Activated CD8-positive, alpha-beta memory T cell treated with anti-CD3 and anti-CD28 coated beads for 48 hours (primary cell): ENCODE data around the gene AUTS2.

Source experiments
- DNase-seq, 3 experiments: peaks; one replicate each; pipeline ENCODE4 v3.0.0-alpha.2; 2020; ENCODE audit warnings: low read depth in 2 of 3, low spot score in 2 of 3

Gene AUTS2

DNA sequence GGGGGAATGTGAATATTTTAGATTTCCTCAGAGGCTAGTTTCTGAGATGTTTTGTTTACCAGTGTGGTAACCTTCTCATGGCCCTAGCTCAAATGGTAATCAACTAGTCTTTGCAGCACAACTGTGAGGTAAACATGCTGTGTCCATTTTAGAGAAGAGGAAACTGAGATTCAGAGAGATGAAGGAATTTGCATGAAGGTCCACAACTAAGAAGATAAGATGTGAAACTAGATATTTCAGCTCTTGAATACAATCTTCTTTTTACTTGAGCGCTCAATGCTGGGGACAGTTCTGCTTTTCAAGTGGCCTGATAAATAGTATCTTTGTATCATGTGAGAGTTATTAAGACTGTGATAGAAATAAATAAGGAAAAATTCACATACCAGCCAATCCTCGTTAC, 245.4 kb downstream of the AUTS2 start:
- no peak for DNase-seq

DNA sequence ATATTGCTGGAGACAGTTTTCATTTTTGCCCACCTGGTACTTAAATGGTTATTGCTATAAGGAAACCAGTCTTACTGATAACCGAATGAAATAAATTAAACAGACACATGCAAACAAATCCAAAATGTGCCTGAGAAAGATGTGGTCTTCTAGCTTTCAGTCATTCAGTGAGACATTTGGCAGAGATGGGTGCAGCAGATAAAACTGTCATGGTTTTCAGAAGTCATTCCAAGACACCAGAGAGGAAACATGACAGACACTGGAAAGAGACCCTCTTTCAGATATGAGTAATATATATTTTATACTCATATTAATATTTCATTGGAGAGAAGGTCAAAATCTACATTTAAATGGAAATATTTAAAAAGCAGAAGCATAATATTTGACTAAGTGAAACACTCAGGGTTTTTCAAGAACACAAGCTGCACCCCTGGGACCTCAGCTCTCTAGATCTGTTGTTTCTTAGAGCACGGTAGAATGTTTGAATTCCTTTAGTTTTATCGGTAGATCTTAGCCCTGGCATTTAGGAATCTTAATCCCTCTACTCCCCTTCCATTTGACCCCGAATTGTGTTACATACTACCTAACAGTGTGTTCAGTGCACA, 246.1 kb downstream of the AUTS2 start:
- DNase-seq: no peak

DNA sequence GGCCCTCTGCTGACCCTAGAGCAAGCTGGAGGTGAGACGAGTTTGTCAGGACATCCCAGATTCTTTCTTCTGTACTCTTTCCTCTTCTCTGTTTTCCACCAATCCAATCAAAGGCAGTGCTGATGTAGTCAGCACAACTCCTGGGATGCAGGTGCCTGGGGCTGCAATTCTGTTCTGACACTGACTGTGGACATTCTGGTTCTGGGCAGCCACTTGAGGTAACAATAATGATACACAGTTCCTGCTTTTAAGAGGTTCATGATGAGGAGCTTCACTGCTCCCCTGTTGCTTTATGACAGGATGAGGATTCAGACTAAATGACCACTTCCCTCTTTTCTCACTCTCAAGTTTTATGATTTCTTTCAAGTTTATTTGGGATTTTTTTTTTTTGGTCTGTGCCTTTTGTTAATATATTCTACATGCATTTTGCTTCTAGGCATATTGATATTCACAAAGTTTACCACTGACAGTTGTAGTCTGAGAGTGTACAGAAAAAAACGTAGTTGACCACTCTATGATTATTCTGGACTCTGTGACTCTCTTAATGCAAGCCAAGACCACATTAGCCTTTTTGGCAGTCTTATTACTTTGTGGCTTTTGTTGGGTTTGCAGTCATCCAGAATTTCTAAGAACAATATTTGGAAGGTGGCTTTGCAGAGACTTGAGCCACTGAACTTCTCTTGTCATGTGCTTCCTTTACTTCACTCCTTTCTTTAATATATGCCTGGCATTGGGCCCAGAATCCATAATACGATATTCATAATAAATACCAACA, 247.6 kb downstream of the AUTS2 start:
- no peak for DNase-seq

DNA sequence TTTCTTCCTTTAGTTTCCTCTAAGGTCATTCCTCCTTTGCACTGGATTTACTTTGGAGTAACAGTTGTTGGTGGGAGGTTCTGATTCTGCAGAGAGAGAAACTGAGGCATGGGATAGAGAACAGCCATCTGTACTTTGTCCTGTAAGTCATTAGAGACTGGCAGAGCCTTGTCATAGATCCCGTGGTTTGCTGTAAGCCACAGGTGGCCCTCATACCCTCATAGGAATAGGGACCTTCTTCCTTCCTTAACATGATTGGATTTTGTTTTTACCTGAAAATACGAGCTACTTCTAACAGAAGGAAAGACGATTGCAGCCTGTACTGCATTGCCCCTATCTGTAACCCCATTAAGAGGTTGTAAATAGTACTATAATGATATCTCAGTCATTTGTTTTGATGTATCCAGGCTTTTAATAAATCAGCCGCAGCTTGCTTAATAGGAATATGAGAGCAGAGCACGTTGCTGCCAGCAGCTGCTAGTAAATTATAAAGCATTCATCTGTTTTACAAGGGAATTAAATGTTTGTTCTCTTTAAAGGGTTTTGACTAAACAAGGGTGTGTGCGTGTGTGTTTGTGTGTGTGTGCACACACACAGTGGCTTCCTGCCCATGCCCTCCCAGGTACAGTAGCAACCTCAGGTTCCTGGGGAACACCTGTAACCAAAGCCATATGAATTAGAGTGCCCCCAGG, 249.8 kb downstream of the AUTS2 start:
- DNase-seq: no peak

DNA sequence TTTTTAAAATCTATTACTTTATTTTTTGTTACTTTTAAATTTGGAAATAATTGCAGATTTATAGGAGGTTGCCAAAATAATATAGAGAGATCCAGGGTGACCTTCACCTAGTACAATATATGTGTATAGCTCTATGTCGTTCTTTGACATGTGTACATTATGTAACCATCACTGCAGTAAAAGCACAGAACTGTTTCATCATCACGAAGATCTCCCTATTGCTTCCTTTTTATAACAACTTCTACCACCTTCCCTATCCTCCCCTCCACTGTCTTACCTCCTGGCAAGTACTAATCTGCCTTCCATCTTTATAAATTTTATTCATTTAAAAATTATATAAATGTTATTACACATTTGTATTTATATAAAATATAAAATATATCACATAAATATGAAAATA, 251.0 kb downstream of the AUTS2 start:
- no peak for DNase-seq

DNA sequence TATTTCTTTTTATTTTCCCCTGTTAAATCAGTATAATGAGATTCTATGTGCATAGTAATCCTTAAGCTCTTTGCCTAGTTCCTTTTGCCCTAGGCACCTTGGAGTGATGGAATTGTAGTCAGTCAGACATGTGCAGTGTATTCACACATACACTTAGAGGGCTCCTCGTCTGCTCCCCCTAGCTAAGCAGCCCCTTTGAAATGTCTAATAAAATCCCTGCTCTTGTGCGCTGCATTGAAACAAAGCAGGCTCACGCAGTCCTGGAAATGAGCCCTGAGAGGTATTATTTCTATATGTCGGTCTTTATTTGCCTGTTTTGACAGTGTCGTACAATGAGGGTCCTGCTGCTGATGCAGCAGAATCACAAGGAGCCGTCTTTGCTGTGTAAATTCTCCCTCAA, 258.7 kb downstream of the AUTS2 start:
- no peak for DNase-seq

DNA sequence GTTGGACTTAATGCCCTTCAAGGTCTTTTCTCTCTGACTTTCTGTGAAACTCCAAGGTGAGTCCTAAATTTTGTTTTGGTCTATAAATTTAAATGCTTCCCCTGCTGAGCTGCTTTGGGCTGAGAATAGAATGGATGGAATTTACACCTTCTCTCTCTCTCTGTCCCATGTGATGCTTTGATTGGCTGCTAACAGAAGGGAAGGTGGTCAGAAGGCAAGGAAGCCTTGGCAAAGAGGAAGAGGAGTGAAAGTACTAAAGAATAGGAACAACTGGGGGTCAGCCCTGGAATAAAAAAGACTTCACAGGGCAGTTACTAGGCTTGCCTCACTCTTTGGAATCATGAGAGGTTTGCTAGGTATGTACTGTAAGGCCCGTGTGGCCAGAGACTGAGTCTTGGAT, 260.2 kb downstream of the AUTS2 start:
- no peak for DNase-seq

DNA sequence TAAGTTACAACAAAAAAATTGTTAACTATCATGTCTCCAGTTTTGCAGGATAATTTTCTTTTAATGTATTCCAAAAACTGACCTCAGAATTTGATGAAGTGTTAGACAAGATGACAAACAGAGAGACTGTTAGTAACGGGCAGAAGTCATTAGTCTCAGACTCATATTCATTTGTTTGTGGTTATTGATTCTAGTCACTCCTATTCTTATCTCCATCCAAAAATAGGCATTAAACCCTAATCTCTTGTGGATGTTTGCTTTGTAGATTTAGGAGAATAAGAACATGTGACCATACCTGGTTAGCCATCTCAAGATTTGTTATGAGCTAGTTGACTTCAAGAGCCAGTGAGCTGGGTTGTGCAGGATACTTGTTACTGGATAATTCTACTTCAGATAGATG, 261.1 kb downstream of the AUTS2 start:
- DNase-seq: no peak

DNA sequence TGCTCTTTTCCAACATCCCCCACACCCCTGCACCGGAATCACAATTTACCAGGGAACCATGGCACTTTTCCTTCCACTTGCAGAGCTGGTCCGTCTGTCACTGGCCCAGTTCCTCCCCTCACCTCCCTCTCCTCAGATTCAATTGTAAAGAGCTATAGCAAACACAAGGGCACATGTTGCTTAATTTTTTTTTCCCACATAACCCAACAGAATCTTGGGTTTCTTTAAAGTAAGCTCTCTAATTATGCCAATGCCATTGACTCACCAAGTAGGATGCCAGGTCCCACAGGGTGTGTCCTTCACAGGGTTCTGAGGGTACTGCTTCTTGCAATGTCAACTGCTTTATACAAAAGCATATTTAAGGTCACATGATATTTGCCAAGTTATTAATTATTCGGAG, 262.2 kb downstream of the AUTS2 start:
- DNase-seq: no peak

DNA sequence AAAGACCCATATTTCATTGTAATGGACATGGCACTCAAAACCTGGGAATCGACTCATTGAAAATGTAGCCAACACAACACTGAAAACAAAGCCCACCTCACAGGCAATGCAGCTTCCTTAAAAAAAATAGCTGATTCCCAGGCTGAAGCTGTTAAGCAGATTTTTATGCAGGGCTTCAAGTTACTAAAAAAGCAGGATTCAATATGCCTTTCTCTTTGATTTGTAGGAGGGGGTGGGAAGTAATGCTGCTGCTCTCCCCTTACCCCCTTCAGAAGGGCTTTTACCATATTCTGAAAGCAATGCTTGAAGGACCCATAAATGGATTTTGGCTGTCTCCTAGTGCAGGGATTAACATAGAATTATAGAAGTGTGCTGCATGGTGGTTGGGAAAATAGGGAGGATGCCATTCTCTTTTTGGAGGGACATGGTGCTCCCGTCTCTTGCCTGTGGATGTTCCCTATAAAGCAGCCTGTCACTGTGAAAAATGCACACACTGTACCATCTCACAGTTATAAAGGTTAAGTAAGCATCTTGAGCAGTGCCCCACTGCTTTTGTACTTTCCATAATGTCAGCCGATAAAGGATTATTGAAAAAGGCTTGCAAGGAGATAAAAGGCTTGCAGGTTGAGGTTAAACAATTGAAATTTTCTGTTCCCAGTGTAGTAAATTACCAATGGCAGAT, 262.8 kb downstream of the AUTS2 start:
- DNase-seq: no peak

DNA sequence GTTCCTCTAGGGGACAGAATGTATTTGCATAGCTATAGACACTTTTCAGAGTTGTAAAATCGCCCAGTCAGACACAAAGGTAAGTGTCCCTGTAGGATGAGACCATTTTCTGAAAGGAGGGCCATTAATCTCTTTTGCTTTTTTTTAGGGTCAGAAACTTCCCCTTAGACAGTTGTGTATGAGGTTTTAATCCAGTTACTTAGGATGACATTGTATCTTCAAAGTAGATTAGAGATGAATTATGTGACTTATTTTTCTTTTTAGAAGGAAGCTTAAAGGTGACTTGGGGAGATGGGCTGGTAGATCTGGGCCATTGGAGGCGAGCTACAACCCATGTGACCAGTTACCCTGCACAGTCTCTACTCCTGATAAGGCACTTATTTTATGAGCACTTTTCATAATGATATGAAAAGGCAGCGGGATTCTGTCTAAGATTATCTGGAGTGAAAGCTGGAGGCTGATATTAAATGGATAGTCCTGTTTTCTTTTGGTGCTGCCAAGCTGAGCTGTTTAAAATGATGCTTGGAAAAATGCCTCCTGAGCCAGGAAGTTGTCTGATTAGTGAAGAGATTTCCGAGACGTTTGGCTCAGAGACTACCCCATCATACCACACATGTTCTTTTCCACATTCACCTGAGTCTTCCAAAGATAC, 264.3 kb downstream of the AUTS2 start:
- no peak for DNase-seq

DNA sequence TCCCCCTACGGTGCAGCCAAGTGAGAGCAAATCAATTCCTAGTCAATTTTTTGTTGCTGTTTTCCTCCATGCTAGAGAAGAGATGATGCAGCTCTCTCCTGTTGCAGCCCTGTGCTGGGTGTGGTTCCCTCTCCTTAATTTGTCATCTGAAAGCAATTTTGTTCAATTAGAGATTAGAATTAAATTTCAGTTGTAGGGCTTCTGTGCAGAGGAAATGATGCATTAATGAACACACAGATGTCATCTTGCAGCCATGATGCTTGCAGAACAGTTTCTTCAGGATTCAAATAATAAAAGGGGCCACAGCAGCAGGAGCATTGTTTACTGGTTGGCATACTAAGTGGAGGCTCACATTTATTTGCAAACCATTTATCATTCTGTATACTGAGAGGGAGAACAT, 266.0 kb downstream of the AUTS2 start:
- DNase-seq: no peak

DNA sequence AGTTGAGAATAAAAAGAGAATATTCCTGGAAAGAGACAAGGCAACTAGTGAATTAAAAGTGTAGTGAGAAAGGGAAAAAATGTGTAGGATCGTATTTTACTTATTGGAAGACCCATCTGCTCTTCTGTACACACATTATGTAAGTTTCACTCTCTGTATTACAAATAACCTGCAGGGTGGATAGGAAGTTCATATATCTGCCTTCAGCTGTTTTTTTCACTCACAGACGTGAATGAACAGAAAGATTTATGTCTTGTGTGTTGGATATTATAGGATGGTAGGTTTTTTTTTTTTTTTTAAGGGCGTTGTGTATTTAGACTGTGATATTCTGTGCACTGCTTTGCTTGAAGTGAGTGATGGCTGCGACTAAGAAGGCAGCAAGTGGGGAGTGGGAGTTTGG, 266.5 kb downstream of the AUTS2 start:
- no peak for DNase-seq

DNA sequence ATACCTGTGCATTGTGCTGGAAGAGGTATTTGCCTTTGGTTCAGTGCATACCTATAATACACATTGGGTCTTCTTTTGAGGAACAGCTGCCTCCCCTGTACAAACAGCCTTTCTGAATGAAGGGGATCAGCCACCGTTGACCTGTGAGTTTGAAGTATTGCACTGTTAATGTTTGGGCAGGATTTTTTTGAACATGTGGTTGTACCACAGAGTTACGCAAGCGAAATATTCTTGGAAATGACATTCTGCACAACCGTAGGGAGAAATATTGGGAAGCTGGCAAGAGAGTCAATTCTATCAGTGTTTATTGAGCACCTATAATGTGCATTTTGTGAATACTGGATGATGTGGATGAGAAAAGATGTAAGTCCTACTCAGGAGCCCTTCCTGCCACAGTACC, 270.6 kb downstream of the AUTS2 start:
- DNase-seq: no peak

DNA sequence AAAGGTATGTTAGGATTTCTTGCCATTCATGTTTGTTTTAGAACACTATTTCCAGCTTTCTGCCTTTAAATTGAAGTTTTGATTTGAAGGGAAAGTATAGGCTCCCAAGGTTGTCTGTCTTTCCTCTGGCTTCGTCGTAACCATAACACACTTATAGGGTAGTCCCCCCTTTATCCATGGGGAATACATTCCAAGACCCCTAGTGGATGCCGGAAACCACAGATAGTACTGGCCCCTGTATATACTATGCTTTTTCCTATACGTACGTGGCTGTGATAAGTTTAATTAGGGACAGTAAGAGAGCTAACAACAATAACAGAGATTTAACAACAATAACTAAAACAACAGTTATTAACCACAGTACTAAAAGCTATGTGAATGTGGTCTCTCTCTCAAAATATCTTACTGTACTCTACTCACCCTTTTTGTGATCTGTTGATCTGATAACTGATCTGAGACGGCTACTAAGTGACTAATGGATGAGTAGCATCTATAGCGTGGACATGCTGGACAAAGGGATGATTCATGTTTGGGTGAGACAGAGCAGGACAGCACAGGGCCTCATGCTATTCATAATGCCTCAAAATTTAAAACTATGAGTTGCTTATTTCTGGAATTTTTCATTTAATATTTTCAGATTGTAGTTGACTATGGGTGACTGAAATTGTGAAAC, 273.1 kb downstream of the AUTS2 start:
- DNase-seq: no peak

DNA sequence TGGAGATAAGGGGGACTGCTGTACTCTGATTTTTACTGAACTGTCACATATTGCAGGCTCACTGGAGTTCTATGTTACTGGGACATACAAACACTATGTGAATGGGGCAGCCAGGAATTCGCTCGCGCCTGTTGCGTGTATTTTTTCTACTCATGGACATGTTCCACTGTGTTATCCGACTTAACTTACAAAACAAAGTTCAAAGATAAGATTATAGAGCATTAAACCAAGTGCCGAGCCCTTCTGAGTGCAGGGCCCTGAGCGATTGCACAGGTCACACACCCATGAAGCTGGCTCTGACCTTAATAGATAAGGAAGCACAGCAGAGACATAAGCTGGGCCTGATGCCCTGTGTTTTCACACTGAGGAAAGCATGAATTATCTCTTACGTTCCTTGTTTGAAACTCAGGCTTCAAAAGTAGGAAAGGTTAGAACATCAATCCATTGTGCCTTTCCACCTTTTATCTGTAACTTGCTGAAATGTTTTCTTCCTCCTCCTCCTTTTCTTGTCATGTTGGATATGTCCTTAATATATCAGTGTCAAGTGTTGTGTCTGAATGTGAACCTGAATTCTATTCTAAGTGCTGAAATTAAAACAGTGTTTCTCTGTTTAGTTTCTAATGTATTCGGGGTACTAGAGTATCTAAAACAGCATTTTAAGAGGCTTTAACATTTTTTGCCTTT, 273.8 kb downstream of the AUTS2 start:
- DNase-seq: no peak

DNA sequence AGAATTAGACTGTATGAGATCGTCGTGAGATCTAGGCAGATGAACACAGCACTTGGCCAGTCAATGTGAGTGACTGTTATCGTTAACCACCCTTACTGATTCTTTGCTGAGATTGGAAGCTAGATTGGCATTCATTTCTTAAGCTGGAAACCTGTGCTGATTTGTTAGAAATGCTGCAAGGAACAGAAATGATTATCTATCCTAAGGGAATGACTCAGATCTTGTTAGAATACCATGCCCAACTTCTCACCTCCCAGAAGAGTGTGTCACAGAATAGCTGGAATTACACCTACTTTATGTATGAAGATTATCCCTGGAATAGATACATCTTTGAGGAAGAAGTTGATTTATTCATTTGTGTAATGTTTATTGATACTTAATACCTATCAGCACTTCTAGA, 275.2 kb downstream of the AUTS2 start:
- no peak for DNase-seq

DNA sequence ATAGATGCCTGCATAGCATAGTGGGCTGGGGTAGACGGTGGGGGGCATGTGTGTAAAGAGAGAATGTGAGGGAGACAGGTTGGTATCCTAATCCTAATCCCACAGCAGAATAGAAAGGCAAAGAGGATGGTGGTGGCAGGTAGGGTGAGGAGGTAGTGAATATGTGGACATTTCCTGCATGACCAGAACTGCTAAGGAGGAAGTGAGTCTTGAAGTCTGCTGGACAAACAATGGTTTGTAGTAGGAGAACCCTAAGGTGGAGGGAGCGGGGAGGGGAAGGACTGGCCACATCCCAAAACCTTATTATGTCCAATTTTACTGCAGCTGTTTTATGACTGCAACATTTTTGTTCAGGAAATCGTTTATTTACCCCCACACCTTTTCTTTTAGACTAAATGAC, 279.7 kb downstream of the AUTS2 start:
- DNase-seq: no peak

DNA sequence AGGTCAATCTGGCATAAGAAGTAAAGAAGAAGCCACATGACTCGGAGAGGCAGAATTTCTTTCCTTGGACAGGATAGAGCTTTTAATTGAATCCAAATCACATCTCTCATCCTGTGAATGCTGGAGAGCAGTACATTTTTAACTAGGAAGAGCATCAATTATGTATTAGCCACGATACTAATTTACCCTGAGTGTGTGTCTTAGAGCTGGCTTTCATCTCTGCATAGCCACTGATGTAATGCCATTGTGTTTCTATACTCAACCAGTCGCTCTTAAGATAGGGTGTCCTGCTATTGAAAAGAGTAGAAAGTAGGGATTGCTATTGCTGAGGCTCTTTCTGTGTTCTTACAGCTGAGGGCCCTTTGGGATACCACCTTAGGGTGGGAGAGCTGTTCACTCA, 280.3 kb downstream of the AUTS2 start:
- DNase-seq: no peak

DNA sequence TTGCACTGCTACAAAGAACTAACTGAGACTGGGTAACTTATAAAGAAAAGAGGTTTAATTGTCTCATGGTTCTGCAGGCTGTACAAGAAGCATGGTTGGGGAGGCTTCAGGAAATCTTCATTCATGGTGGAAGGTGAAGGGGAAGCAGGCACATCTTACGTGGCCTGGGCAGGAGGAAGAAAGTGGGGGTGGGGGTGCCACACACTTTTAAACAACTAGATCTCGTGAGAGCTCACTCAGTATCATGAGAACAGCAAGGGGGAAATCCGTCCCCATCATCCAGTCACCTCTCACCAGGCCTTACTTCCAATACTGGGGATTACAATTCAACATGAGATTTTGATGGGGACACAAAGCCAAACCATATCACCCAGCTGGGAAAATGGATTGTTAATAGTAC, 281.7 kb downstream of the AUTS2 start:
- no peak for DNase-seq
